ENCODE results near the gene HDHD5. TPM values are rescaled to one million over a fixed set of nuclear protein-coding genes. Genes with fewer than 3 reads are reported as not detected.

Gene HDHD5
- total RNA-seq, 1 experiment from 2014 or later, result 68.4 TPM

DNA sequence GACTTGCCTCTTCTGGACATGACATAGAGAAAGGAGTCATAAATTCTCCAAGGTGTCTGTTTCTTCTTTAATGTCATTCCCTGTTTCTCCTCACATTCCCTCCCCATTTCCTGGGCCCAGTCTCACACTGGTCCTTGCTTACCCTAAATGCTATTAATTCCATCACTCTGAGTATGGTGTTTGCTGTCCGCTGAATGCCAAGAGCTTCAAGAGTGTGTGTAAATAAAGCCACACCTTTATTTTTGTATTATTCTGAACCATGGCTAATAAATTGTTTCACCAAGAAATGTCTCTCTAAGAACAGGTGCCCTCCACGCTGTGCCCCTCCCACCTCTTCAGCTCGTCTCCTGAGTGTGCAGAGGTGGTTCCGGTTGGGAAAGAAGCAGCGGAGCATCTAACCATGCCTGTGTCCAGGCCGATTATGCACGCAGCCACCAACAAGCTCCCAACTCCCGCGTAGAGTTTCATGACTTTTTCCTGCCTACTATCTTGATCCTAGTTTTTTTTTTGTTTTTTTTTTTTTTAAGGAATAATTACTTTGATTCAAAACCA lies 46.5 kb downstream of the HDHD5 start:
- H3K23ac ChIP-seq (ENCODE audit: insufficient read length, low read depth, low read length), result no peak overlapping the region
- no peak overlapping the region for H2BK5ac ChIP-seq (ENCODE audit: insufficient read length, low read length)
- no CpG with 5 or more reads among the region's 9 CpGs for WGBS (ENCODE audit: extremely low coverage, insufficient read length, low lambda C conversion rate)
- H3K4me1 Mint-ChIP-seq, result peaks cover 14 to 24% of the 10 kb centered on the region in 2 experiments
- TF ChIP-seq, protein P1, sequence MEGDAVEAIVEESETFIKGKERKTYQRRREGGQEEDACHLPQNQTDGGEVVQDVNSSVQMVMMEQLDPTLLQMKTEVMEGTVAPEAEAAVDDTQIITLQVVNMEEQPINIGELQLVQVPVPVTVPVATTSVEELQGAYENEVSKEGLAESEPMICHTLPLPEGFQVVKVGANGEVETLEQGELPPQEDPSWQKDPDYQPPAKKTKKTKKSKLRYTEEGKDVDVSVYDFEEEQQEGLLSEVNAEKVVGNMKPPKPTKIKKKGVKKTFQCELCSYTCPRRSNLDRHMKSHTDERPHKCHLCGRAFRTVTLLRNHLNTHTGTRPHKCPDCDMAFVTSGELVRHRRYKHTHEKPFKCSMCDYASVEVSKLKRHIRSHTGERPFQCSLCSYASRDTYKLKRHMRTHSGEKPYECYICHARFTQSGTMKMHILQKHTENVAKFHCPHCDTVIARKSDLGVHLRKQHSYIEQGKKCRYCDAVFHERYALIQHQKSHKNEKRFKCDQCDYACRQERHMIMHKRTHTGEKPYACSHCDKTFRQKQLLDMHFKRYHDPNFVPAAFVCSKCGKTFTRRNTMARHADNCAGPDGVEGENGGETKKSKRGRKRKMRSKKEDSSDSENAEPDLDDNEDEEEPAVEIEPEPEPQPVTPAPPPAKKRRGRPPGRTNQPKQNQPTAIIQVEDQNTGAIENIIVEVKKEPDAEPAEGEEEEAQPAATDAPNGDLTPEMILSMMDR (conservative IDR thresholded peaks at IDR 0.05), result no peak
- H3K4me2 ChIP-seq (ENCODE audit: insufficient read depth, insufficient read length, low read length), result no peak overlapping the region
- H3K79me2 ChIP-seq (ENCODE audit: insufficient read depth, low read length), result no peaks in the 10 kb centered on the region
- H3K4me1 ChIP-seq (ENCODE audit: insufficient read depth, low read length), result no peaks in the 10 kb centered on the region
- no peak overlapping the region for H3K4ac ChIP-seq (ENCODE audit: low read depth, low read length)
- H3K56ac ChIP-seq (ENCODE audit: insufficient read length, low read depth, low read length), result no peak overlapping the region
- DNase-seq, result no peak
- no peak overlapping the region for H2BK20ac ChIP-seq (ENCODE audit: low read depth, low read length, poor library complexity, severe bottlenecking)
- H3T11ph ChIP-seq (ENCODE audit: low read length), result no peak overlapping the region
- no peak overlapping the region for H4K8ac ChIP-seq (replicated peaks; ENCODE audit: insufficient read length, low read depth, low read length)
- H4K5ac ChIP-seq (ENCODE audit: insufficient read length, low read depth, low read length), result no peak overlapping the region
- H4K91ac ChIP-seq (ENCODE audit: insufficient read length, low read depth, low read length), result no peak overlapping the region
- no peaks in the 10 kb centered on the region; a peak in 1 of 5 replicates for H3K9me3 Mint-ChIP-seq
- H2BK12ac ChIP-seq (ENCODE audit: insufficient read length, low read depth, low read length), result no peak overlapping the region
- no peaks in the 10 kb centered on the region for H3K79me1 ChIP-seq (ENCODE audit: insufficient read depth, low read depth, low read length, poor library complexity, severe bottlenecking)
- H3K36me3 Mint-ChIP-seq (ENCODE audit: insufficient read depth in 1 of 3, low read depth in 3 of 3), result peaks cover 2 to 3% (median 3%) of the 10 kb centered on the region in 3 experiments; a peak in 3 of 7 replicates
- H3K9ac ChIP-seq (ENCODE audit: extremely low read depth, insufficient read length, low read length), result no peak overlapping the region
- H3K27me3 ChIP-seq (ENCODE audit: insufficient read depth, low read length), result no peaks in the 10 kb centered on the region
- no peak overlapping the region for H2AK5ac ChIP-seq (ENCODE audit: insufficient read length, low read length)
- H3K14ac ChIP-seq (ENCODE audit: insufficient read depth, low read length), result no peak overlapping the region
- no peak overlapping the region for H3K27ac ChIP-seq (ENCODE audit: insufficient read length, low read depth, low read length)
- no peaks in the 10 kb centered on the region for H3K9me3 ChIP-seq (ENCODE audit: control insufficient read depth, low read depth, low read length)
- no peak overlapping the region for H3K4me3 Mint-ChIP-seq
- H4K20me1 ChIP-seq (ENCODE audit: control insufficient read depth, insufficient read depth, insufficient read length), result no peaks in the 10 kb centered on the region
- no peak overlapping the region for H2BK15ac ChIP-seq (ENCODE audit: low read depth, low read length)
- H2BK120ac ChIP-seq (ENCODE audit: low read depth, low read length, poor library complexity, severe bottlenecking), result no peak overlapping the region
- H3K27me3 Mint-ChIP-seq (ENCODE audit: low read depth), result no peaks in the 10 kb centered on the region
- no peak overlapping the region for H3K18ac ChIP-seq (ENCODE audit: insufficient read length, low read depth, low read length)
- no peak overlapping the region for H3K27ac Mint-ChIP-seq
- no peak overlapping the region for H2AFZ ChIP-seq (ENCODE audit: low read length)
- no peaks in the 10 kb centered on the region for H3K23me2 ChIP-seq (ENCODE audit: insufficient read length, low read depth, low read length, poor library complexity, severe bottlenecking)
